OCI-LY3 (cell line): ENCODE data around the gene EFNA4.

Source experiments
- H2AFZ ChIP-seq: fragments of 200-600, 300-600 bp; shearing (Covaris generic); 2 replicates; pipeline ENCODE4 v1.6.0; 2014; ENCODE audit warnings: antibody characterized with exemption, low read depth, low read length
- H3K27ac ChIP-seq: fragments of 200-600, 300-600 bp; sonication (generic); 2 replicates; pipeline ENCODE4 v1.5.1; 2014; ENCODE audit warnings: mild to moderate bottlenecking, low read length, moderate library complexity, mixed read lengths
- H3K27me3 ChIP-seq: fragments of 200-600, 300-600 bp; sonication (generic); 2 replicates; pipeline ENCODE4 v1.6.1; 2014; ENCODE audit warnings: low read depth, low read length, mixed read lengths
- H3K36me3 ChIP-seq: fragments of 200-600, 300-600 bp; sonication (generic); replicated peaks from 2 replicates; pipeline ENCODE3; 2014; ENCODE audit warnings: low read depth, low read length, mixed read lengths
- H3K4me1 ChIP-seq: fragments of 300-600, 200-600 bp; sonication (generic); 2 replicates; pipeline ENCODE4 v1.6.1; 2014; ENCODE audit warnings: low read length, mixed read lengths
- H3K4me2 ChIP-seq: fragments of 200-600, 300-600 bp; sonication (generic); 2 replicates; pipeline ENCODE4 v1.6.1; 2014; ENCODE audit warnings: low read length, mixed read lengths
- H3K4me3 ChIP-seq: fragments of 300-600, 200-600 bp; sonication (generic); 2 replicates; pipeline ENCODE4 v1.5.1; 2014; ENCODE audit warnings: antibody characterized with exemption, mild to moderate bottlenecking, low read length, moderate library complexity
- H3K79me2 ChIP-seq: fragments of 300-600, 200-600 bp; shearing (Covaris generic); 2 replicates; pipeline ENCODE4 v1.6.1; 2014; ENCODE audit warnings: mild to moderate bottlenecking, low read length, mixed read lengths
- H3K9ac ChIP-seq: fragments of 300-600, 200-600 bp; shearing (Covaris generic); 2 replicates; pipeline ENCODE4 v1.6.0; 2014; ENCODE audit warnings: mild to moderate bottlenecking, low read length, moderate library complexity
- H3K9me3 ChIP-seq: fragments of 200-600, 300-600 bp; shearing (Covaris generic); 2 replicates; pipeline ENCODE4 v1.6.1; 2014; ENCODE audit warnings: low read length, mixed read lengths; ENCODE audit not compliant: insufficient read depth
- H4K20me1 ChIP-seq: fragments of 200-600, 300-600 bp; sonication (generic); 2 replicates; pipeline ENCODE4 v1.6.1; 2016; ENCODE audit warnings: low read length, mixed read lengths; ENCODE audit not compliant: insufficient read depth
- EZH2phosphoT487 ChIP-seq: fragments of 200-600 bp; shearing (Covaris generic); IDR thresholded peaks from 2 replicates; pipeline ENCODE4 v1.6.1; 2018; ENCODE audit warnings: antibody characterized with exemption, mixed run types, low read depth
- TF ChIP-seq, protein P1 (sequence below): fragments of 200-600, 300-600 bp; sonication (generic); IDR thresholded peaks from 2 replicates; pipeline ENCODE4 v1.5.1; 2014; ENCODE audit warnings: antibody characterized with exemption, low read length, low read depth

The EFNA4 gene

DNA sequence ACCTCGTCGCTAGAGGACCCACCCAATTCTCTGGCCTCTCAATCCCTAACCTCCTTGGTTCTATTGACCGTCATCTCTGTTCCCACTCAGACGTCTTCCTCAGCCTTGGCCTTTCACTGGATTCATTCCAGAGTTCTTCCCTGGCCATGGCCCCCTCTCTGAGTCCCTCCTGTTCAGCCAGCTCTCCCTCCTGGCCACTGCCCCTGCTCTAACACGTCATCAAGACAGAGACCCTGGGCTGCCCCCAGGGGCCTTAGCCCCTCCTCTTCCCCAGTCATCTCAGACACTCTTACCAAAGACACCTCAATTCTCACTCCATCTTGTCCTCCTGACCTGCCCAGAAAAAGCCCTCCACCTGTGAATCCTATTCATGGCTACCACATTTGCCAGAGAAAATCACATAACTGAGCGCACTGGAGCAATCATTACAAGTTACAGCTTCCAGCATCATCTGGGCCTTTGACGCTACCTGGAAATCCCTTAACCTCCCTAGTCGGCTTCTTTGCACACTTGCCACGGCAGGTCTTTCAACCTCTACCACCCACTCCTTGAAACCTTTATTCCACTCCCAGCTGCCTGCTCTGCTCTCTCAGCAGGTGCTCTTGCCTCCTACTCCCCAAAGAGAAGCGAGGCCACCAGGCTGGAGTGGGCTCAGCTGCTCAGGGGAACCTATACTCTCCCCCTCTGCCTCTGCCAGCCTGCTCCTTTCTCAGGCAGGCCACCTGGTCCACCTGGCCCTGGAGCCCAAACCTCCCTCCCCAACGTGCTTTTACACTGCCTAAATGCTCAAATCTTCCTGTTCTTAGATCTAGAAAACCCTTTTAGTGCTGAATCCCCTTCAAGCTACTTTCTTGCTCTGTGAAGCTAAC lies 43.9 kb upstream of the EFNA4 start:
- H3K4me3 ChIP-seq: no peak overlapping the region
- H3K36me3 ChIP-seq: peaks cover 25% of the 10 kb centered on the region
- H3K4me1 ChIP-seq: peaks cover 30% of the 10 kb centered on the region
- H3K27me3 ChIP-seq: peaks cover 5% of the 10 kb centered on the region; the same call in 1 of the 2 replicates
- no peak overlapping the region for H2AFZ ChIP-seq
- no peak overlapping the region for H3K4me2 ChIP-seq
- 0 out of 2 replicates have a peak, but pooled peaks cover 2% of the 10 kb centered on the region for H4K20me1 ChIP-seq
- TF ChIP-seq, protein P1, sequence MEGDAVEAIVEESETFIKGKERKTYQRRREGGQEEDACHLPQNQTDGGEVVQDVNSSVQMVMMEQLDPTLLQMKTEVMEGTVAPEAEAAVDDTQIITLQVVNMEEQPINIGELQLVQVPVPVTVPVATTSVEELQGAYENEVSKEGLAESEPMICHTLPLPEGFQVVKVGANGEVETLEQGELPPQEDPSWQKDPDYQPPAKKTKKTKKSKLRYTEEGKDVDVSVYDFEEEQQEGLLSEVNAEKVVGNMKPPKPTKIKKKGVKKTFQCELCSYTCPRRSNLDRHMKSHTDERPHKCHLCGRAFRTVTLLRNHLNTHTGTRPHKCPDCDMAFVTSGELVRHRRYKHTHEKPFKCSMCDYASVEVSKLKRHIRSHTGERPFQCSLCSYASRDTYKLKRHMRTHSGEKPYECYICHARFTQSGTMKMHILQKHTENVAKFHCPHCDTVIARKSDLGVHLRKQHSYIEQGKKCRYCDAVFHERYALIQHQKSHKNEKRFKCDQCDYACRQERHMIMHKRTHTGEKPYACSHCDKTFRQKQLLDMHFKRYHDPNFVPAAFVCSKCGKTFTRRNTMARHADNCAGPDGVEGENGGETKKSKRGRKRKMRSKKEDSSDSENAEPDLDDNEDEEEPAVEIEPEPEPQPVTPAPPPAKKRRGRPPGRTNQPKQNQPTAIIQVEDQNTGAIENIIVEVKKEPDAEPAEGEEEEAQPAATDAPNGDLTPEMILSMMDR: no peak
- no peak for TF ChIP-seq EZH2phosphoT487
- no peaks in the 10 kb centered on the region for H3K79me2 ChIP-seq
- no peak overlapping the region for H3K9ac ChIP-seq
- H3K9me3 ChIP-seq: no peaks in the 10 kb centered on the region
- no peak overlapping the region for H3K27ac ChIP-seq

DNA sequence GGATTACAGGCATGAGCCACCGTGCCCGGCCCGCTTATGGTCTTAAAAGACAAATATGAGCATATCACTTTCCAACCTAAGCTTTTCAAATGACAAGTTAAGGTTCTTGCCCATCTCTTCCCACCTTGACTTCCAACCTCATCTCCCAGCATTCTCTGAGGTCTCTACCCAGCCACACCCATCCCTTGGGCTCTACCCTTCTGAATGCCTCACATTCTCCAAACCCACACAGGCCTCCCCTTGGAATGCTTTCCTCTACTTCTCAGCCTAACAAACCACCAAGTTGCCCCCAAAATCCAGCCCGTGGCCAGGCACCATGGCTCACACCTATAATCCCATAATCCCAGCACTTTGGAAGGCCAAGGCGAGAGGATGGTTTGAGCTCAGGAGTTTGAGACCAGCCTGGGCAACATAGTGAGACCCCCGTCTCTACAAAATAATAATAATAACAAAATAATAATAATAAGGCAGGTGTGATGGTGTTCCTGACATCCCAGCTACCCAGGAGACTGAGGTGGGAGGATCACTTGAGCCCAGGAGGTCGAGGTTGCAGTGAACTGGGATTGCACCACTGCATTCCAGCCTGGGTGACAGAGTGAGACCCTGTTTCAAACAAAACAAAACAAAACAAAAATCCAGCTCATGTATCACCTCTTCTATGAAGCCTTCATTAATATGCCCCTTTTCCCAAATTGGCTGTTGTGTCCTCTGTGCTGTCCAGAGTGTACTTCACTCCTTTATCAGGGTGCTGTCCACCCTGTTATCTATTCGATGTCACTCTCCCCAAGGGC lies 41.2 kb upstream of the EFNA4 start:
- H2AFZ ChIP-seq: no peak overlapping the region
- H3K27me3 ChIP-seq: peaks cover 8% of the 10 kb centered on the region; the same call in 1 of the 2 replicates
- peaks cover 5% of the 10 kb centered on the region for H3K36me3 ChIP-seq
- no peaks in the 10 kb centered on the region for H4K20me1 ChIP-seq
- H3K4me2 ChIP-seq: no peak overlapping the region
- H3K27ac ChIP-seq: no peak overlapping the region
- H3K4me3 ChIP-seq: no peak overlapping the region
- peaks cover 12% of the 10 kb centered on the region for H3K4me1 ChIP-seq
- no peaks in the 10 kb centered on the region for H3K9me3 ChIP-seq
- H3K9ac ChIP-seq: no peak overlapping the region
- H3K79me2 ChIP-seq: no peaks in the 10 kb centered on the region
- TF ChIP-seq, protein P1: no peak
- TF ChIP-seq EZH2phosphoT487: no peak

DNA sequence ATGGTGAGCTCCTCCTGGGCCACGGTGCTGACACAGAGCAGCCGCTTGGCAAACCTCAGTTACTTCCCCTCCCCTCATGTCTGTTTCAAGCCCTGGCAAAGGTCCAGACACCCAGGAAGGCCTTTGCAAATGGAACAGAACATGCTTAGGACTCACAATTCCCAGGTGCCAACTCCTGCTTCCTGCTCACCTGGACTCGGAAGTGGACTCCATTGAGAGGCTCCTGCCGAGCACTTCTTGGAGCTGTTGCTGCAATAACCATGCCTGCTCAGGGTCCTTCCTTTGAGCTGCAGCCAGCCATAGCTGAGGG lies 40.7 kb upstream of the EFNA4 start:
- Histone ChIP-seq H3K9ac (no peak overlapping the region), H3K4me2 (no peak overlapping the region), H3K4me1 (peaks cover 7% of the 10 kb centered on the region)

More for the DNA sequence above, 40.7 kb upstream of the EFNA4 start:
- Histone ChIP-seq H3K27ac (no peak overlapping the region), H3K9me3 (no peaks in the 10 kb centered on the region), H2AFZ (no peak overlapping the region), H3K27me3 (peaks cover 8% of the 10 kb centered on the region; the same call in 1 of the 2 replicates), H4K20me1 (no peaks in the 10 kb centered on the region), H3K36me3 (peaks cover 5% of the 10 kb centered on the region), H3K79me2 (no peaks in the 10 kb centered on the region), H3K4me3 (no peak overlapping the region)
- TF ChIP-seq, protein P1: no peak
- no peak for TF ChIP-seq EZH2phosphoT487
